ENCODE results near the gene NSD1.
"Not testable (repeated sequence)": the region's sequence is repeated elsewhere in the genome, so short reads cannot be mapped to it uniquely, and the experiment has no call there.

NSD1 gene

DNA sequence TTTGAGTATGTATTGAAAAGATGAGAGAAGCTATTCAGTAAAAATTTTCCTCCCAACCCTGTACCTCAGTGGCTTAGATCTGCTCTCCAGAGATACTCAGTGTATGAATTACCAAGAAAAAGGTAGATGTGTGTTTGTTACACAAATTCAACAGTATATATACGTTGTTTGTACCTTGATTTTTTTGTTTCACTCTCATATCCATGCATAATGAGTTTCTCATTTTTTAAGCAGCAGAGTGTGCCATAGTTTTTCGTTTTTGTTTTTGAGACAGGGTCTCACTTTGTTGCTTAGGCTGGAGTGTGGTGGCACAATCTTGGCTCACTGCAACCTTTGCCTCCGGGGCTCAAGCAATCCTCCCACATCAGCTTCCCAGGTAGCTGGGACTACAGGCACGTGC lies 92.2 kb downstream of the NSD1 start:
- DNase-seq = no peak

DNA sequence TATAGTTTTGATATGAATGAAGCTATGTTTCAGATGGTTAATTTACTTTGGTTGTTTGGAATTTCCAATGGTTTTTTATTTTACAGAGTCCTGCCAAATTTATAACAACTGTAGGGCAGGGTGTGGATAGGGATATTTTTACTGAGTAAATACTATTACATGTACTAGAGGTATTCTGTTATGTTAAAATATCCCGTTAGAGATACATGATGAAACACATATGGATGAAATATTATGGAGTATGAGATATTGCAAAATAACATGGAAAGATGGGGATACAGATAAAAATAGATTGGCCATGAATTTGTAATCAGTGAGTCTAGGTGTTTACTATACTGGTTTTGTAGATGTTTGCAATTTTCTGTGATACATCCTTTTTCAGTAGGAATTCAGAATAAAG lies 93.3 kb downstream of the NSD1 start:
- no peak for DNase-seq

DNA sequence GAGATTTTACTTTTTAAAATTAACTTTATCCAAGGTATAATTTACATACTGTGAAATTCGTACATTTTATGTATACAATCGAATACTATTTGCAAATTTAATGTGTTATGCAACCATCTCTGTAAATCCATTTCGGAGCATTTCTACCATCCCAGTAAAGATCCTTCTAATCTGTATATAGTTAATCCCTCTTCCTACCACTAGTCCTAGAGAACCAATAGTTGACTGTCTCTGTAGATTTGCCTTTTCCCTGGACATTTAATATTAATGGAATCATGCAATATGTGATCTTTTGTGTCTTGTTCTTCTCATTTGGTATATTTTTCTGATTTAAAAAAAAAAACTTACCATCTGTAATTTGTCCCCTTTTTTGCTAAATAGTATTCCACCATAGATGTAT lies 95.2 kb downstream of the NSD1 start:
- DNase-seq = no peak

DNA sequence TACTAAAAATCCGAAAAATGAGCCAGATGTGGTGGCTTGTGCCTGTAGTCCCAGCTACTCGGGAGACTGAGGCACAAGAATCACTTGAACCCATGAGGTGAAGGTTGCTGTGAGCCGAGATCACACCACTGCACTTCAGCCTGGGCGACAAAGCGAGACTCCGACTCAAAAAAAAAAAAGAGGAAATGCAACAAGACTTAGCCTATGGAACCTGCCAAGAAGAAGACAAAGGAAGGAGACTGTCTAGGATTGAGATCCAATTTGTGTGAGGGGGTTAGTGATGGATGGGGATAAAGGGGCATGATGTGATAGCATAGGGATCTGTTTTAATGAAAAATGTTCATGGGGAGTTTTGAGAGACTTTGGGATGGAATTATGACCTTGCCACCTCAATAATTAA lies 97.1 kb downstream of the NSD1 start:
- no peak for DNase-seq

DNA sequence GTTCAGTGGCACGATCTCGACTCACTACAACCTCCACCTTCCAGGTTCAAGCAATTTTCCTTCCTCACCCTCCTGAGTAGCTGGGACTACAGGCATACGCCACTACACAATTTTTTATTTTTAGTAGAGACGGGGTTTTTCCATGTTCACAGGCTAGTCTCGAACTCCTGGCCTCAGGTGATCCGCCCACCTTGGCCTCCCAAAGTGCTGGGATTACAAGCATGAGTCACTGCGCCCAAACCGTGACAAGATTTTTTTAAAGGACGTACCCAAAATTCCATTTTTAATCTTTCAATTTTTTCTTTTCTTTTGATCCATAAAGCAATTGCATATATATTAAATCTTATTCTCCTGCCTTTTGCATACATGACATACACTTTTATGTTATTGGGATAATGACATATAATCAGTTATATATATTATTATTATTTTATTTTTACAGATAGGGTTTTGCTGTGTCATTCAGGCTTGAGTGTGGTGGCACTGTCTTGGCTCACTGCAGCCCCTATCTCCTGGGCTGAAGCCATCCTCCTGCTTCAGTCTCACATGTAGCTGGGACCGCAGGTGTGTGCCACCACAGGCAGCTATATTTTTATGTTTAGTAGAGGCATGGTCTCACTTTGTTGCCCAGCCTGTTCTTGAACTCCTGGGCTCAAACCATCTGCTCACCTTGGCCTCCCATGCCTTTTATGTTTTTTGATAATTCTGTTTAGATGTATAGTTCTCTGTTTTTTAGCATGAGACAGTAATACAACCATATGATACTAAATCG lies 98.1 kb downstream of the NSD1 start:
- DNase-seq = no peak

DNA sequence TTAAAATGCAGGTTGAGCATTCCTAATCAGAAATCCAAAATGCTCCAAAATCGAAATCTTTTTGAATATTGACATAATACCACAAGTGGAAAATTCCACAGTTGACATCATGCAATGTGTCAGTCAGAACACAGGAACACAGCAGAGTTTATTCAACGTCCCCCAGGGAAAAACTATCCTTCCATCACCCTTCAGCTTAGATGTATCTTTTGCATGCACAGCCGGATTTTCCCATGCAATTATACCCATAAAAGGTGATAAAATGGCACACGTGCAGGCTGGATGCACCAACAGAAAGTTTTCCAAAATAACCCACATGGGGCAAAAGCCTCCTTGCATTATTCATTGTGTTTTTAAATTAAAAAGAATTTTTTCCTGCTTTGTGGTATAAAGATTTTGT lies 98.8 kb downstream of the NSD1 start:
- DNase-seq = no peak

DNA sequence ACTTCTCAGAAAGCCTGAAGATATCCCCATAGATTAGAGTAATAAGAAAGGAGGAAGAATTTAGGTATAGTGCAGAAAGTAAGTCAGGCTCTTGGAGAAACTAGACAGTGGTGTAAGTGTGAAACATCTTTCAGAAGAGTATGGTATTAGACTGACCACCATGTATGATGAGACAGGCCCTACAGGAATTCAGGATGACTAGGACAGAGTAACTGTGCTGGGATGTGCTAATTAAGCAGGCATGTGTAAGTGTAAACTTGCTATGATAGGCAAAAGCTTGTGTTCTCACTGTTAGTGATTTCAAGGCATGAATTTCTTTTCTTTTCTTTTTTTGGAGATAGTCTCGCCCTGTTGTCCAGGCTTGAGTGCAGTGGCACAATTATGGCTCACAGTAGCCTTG lies 99.2 kb downstream of the NSD1 start:
- no peak for DNase-seq

DNA sequence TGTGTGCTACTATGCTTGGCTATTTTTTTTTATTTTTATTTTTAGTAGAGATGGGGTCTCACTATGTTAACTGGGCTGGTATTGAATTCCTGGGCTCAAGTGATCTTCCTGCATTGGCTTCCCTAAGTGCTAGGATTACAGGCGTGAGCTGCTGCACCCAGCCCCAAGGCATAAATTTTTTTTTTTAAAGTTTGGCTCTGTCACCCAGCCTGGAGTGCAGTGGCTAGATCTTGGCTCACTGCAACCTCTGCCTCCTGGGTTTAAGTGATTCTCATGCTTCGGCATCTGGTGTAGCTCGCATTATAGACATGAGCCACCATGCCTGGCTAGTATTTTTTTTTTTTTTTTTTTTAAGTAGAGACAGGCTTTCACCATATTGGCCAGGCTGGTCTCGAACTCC lies 99.6 kb downstream of the NSD1 start:
- no peak for DNase-seq

DNA sequence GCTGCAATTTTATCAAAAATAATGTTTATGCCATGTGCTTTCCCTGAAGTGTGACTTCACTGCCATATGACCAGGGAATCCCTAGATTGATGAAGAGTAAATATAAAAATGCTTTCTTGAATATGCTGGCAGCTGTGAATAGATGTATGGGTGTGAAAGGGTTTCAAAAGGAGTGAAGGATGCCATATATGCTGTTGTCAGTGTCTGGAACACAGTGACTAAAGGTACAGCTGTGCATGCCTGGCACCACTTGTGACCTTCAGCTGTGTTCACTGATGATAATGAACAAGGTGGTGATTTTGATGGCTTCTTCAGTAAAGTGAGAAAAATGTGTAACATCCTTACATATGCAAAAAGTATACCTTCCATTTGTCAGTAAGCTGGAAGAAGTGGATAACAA lies 100.2 kb downstream of the NSD1 start:
- no peak for DNase-seq

DNA sequence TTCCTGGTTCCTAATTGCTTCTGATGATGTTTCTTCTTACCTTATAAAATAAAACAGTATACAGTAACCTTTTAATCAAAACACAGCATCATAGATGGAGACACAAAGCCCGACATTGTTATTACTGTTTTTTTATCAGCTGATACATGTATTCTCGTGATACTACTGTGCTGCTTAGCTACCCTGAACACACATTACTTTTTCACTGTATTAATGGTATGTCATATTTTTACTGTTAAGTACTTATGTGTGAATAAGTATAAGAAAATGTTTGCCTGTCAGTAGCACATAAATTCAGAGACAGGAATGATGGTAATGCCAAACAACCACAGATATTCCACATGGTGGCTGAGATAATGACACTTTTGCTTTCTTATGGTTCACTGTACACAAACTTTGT lies 101.3 kb downstream of the NSD1 start:
- DNase-seq = no peak

DNA sequence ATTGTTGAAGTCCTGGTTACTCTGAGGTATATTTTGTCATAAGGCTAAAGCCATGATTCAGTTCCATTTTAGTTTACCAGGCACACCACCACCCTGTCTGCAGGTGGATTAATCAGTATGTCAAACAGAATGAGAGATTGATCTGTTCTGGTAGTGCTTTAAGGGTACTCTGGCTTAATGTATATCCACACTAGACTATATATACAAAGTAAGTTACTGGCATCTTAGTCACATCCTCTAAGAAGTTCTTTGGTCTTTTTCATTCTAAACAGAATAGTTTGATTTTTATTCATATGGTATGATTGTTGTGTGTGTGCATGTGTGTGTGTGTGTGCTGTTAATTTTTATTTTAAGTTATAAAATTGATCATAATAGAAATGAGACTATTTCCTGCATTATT lies 108.2 kb downstream of the NSD1 start:
- no peak for DNase-seq

DNA sequence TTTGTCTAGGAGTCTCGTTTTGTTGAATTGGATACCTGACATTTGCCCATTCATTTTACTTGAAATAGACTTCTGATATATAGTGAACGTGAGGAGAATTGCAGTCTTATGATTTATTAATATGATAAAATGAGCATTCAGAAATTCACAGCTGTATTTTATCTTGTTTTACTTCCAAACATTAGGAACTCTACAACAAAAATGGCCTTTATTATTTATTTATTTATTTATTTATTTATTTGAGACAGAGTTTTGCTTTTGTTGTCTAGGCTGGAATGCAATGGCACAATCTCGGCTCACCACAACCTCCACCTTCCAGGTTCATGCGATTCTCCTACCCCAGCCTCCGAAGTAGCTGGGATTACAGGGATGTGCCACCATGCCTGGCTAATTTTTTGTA lies 108.7 kb downstream of the NSD1 start:
- DNase-seq = no peak

DNA sequence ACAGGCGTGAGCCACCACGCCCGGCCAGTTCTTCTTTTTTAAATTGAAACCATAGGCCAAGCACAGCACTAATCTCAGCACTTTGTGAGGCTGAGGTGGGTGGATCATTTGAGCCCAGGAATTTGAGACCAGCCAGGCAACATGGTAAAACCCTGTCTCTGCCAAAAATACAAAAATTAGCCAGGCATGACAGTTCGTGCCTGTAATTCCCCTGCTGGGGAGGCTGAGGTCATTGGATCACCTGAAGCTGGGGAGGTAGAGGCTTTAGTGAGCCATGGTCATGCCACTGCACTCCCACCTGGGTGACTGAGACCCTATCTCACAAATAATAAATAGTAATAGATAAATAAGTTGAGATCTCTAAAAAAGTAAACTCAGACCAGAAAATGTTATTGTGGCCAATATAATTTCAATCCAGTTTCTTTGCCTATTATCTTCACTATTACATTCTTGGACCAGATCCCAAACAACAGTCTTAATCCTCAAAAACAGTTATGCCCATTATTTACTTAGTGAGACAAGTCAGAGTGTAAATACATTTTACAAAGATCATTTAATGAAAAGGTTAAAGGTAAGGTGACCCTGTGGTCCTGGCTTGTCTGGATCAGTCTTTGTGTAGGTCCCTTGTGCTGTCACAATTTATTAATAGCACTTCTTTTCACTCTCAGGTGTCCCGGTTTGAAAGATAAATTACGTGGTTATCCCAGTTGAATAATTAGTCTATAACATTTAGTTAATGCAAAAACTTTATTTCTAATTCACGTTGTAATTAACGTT lies 116.4 kb downstream of the NSD1 start:
- no peak for DNase-seq

DNA sequence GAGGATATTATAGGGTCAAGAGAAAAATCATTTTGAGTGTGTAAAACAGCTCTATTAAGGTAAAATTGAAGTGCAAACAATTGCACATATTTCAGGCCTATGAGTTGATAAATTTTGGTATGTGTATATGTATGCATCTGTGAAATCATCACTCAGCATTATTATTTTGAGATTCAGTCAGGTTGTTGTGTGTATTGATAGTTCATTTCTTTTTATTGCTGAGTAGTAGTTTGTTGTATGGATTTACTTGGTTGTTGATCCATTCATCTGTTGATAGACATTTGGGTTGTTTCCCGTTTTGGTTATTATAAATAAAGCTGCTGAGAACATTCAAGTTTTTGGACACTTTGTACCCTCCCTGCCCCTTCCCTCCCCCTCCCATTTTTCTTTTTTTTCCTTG lies 119.7 kb downstream of the NSD1 start:
- no peak for DNase-seq

DNA sequence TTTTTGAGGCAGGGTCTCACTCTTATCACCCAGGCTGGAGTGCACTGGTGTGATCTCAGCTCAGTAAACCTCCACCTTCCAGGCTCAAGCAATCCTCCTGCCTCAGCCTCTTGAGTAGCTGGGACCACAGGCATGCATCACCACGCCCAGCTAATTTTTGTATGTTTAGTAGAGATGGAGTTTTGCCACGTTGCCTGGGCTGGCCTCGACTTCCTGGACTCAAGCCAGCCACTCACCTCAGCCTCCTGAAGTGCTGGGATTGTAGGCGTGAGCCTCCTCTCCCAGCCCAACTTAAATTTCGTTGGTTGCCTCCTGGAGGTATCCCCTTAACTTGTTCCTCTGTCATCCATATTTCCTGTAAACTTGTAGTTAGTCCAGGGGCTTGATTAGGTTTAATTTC lies 122.7 kb downstream of the NSD1 start:
- no peak for DNase-seq

DNA sequence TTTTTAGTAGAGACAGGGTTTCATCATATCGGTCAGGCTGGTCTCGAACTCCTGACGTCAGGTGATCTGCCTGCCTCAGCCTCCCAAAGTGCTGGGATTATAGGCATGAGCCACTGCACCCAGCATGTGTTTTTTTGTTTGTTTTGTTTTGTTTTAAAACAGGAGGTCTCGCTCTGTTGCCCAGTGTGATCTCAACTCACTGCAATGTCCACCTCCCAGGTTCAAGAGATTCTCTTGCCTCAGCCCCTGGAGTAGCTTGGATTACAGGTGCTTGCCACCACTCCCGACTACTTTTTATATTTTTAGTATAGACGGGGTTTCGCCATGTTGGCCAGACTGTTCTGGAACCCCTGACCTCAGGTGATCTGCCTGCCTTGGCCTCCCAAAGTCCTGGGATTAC lies 125.1 kb downstream of the NSD1 start:
- not testable (repeated sequence) for DNase-seq

DNA sequence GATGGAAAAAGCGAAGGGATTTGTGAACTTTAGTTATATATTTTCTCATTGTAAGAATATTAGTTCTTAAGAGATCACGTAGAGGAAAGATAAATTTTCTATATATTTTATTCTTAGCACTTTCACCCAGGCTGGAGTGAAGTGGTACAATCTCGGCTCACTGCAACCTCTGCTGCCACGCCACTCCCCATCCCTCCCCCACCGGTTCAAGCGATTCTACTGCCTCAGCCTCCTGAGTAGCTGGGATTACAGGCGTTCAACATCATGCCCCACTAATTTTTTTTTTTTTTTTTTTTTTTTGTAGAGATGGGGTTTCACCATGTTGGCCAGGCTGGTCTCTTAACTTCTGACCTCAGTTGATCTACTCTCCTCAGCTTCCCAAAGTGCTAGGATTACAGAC lies 127.4 kb downstream of the NSD1 start:
- no peak for DNase-seq

DNA sequence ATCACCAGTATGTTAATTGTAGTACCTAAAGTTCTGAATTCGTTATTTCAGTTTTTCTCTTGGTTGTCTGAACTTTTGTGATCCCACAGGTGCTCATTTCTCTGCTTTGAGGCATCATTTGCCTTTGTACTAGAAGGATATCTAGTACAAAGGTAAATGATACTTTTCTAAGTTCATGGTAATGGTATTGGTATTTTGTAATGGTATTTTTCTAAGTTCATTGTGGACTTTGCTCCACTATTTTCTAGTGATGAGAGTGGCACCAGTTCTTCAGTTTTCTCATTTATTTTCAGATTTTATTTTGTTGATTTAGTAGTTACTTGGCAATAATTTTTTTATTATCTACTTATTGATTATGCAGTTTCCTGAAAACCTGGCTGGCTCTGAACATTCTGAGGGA lies 127.9 kb downstream of the NSD1 start:
- no peak for DNase-seq

DNA sequence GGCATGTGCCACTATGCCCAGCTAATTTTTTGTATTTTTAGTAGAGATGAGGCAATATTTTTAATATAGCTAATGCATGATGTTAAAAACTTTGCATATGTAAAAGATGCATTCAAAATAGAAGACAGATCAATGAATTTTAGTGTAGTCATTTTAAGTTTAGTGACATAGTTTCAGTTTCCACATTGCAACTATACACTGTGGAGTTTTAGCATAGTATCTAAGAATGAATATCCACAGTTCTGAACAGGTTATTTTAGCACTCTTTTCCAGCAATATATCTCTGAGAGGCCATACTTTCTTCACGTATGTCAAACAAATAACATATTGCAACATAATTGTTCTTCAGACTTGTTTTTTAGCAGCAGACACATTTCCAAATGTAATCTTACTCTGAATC lies 130.6 kb downstream of the NSD1 start:
- no peak for DNase-seq

DNA sequence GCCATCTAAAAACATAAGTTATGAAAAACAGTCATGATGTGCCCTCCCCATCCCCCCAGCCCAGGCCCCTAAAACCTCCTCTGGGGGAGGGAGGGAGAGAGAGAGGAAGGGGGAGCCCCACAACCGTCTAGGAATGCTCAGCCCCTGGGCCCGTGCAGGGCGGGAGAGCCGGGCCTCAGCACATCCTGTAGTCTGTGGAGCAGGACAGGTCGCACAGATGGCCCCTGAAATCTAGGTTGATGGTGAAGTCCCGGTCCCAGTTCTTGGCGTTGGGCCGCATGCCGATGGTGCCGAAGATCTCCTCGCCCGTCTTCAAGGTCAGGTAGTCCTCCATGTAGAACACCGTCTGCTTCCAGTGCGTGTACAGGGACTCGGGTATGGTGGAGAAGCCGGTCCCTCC lies 131.8 kb downstream of the NSD1 start:
- DNase-seq = no peak

DNA sequence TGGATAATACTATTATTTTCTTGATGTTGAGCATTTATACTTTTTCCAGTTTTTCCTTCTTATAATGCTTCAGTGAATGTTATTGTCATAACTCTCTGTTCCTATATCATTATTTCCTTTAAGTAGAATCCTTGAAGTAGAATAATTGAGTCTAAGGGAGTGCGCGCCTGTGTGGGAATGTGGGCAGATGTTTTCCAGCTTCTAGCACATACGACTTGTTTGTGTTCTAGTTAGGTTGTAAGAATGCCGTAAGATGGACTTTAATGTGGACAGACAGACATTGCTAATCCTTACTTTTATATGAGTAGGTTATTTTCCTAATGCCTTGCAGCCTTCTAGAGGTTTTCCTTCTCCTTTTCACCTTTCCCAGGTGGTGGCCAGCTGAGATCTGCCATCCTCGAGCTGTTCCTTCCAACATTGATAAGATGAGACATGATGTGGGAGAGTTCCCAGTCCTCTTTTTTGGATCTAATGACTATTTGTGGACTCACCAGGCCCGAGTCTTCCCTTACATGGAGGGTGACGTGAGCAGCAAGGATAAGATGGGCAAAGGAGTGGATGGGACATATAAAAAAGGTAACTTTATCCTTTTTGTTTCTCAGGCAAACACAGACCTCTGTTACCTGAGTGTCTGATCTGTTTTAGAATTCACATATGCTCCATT lies 135.8 kb downstream of the NSD1 start:
- no peak for DNase-seq

DNA sequence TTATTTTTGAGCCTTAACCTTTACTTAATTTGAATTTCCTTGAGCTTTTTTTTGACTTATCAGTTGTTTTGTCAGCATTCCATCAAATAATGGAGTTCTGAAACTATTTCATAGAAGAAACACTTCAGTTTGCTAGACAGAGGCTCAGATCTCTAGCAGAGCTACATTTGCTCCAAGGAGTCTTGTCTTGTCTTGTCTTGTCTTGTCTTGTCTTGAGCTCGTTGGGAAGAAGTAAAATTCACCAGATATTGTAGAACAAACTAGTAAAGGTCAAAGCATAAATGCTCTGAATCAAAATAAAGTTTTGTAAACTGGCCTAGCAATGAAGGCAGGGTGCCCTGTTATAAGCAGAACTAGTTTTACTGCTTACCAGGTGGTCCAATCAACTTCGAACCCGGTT lies 136.4 kb downstream of the NSD1 start:
- DNase-seq = no peak

DNA sequence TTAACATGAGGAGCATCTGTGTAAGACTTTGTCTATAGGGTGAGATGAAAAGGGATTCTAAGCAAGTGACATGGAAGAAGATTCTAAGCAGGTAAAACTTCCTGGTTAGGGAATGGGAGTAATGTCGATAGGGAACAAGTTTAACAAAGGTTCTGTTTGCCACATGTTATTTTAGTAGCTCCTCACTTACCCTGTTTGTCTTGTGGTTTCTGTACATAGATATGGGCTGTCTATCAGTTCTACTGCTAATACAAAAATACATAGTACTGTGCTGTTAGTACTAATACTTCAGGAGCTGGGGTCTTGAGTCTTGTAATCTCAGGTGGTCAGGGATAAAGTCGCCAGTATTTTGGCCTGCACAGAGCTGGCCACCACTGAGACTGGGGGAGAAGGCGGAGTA lies 137.1 kb downstream of the NSD1 start:
- no peak for DNase-seq
